Measurements from ENCODE around the gene RNF223.

- TF ChIP-seq CTCF (IDR thresholded peaks at IDR 0.05; ENCODE audit: poor library complexity) (no peak), EZH2 (IDR thresholded peaks at IDR 0.05; ENCODE audit: borderline replicate concordance) (no peak), EZH2phosphoT487 (IDR thresholded peaks at IDR 0.05; ENCODE audit: low read depth, severe bottlenecking, unreplicated experiment) (no peak)
These were observed 29.5 kb downstream of the RNF223 start for GRCh38 chr1:1044455-1045078.
